Upper lobe of left lung (tissue), 4 donors: ENCODE results near the gene MRAP.

Experiments
- CTCF ChIP-seq, 6 experiments: fragments of 450-650 bp in 4 of 6; fragments of 200-600 bp in 2 of 6; sonication (generic) in 2 of 6; IDR thresholded peaks; one replicate each; pipeline ENCODE4 v1.5.1; 2016 to 2019; ENCODE audit warnings: antibody characterized with exemption in 6 of 6
- POLR2A ChIP-seq, 4 donors: fragments of 450-650 bp; IDR thresholded peaks; one replicate each; pipeline ENCODE4 v1.5.1; 2016 to 2017; ENCODE audit warnings: antibody characterized with exemption in 4 of 4, mild to moderate bottlenecking in 2 of 4
- POLR2AphosphoS5 ChIP-seq, 2 donors: sonication (generic); formaldehyde crosslinking; IDR thresholded peaks; one replicate each; pipeline ENCODE4 v1.5.1; 2017; ENCODE audit warnings: antibody characterized with exemption in 2 of 2

GRCh38 chr21:32321480-32321879 lies 22.8 kb downstream of the MRAP start:
- TF ChIP-seq POLR2A (IDR thresholded peaks at IDR 0.05) (no peak), CTCF (IDR thresholded peaks at IDR 0.05) (no peak), POLR2AphosphoS5 (IDR thresholded peaks at IDR 0.05) (no peak)
